ENCODE measurements around the gene ITIH1.

Gene ITIH1

DNA sequence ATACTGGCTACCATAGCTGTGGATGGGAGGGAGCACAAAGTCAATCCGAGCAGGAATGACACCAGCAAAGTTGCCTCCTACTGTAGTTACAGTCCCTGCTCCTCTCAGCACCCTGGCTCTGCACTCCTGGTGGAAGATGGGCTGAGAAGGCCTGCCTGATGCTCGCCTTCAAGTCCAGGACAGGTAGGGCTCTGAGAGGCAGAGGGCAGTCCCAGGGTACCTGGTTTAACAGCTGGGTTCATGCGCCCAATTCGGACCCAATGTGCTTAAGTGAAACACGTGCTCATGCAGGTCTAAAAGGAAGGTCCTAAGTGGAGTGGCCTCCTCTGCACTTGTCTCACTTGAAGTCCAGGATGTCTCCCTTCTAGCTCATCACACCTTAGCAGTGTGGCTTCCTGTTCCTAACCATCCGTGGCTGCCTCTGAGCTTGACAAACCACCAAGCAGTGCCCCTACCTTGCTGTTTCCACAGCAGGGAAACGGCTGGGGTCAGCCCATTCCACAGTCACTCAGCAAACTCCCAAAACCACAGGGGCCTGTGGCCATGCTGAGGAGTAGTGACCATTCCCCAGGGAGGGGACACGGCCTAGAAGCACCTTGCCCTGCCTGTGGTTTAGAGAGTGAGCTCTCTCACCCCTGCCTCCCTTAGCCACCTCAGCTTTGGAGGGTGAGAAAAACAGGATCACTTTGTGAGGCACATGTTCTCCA lies 61.3 kb downstream of the ITIH1 start:
- in situ Hi-C loops (cut with MboI; ENCODE audit: low sequenced_read_pairs) = no loop called here

DNA sequence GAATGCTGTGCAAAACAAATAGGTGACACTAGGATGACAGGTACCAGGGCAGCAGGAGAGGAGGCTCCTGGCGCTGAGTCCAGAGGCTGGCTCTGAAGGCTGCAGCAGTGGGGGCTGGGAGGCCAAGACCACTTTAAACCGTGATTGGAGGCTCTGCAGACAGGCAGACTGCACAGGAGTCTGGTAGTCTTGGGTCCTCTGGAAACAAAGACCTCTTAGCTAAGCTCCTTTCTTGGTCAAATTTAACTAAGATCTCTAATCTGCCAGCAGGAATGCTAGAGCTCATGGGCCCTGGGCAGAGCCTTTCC lies 61.8 kb downstream of the ITIH1 start:
- in situ Hi-C loops (cut with MboI; ENCODE audit: low sequenced_read_pairs) = no loop called here

DNA sequence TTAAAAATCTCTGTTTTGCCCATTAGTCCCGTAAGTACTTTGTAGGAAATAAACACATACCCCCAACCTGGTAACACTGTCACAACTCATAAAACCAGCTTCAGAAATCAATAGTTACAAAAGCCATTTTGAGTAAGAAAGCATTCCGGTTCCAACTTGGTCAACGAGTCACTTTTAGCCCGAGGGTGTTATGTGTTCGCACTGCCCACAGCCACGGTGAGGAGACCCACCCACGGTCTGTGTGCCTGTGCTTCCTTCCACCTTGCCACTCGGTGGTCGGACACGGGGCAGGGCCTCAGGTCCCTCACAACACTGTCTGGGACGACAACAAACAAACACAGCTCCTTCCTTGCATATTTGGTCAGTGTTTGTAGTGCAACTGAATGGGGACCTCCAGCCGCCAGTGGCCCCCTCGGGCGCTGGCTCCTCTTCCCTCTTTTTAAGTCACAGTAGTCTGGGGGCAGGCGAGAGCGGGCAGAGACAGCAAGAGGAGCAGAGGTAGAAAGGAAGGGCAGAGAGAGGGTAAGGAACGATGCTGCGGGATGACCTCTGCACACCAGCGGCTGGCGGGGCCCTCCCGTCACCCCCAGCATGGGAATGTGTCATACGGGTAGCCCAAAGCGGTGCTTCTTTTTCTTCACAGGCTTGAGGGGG lies 62.6 kb downstream of the ITIH1 start:
- in situ Hi-C loops (cut with MboI; ENCODE audit: low sequenced_read_pairs) = no loop called here

DNA sequence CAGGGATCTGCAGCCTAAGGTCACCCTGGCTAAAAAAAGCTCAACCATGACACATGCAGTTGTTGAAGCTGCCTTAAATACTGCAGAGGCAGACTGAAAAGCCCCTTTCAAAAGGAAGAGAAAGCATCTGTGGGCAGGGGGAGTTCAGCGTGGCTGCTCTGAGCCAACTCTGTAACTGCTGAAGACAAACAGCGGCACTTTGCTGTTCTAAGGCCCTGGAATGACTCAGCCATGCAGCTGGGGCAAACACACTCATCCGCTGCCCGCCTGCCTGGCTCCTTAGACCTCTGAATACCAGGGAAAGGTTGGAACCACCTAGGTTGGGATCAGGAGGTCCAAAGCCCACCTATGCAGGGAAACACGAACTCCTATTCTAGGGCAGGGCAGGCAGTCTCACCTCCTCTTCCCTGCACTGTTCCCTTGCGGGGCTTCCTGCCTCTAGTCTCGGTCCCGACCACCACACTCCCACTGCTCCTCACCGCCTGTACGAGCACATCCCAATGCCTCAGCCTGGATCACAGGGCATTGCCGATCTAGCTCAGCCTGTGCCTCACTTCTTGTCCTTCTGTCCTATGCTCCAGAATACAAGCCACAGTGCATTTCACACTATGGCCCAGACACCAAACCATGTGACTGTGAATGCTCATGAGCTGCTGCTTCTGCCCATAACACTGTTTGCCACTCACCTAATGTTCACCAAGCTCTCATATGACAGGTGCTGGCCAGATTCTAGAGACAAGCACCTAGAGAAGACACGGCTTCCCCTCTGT lies 64.0 kb downstream of the ITIH1 start:
- in situ Hi-C loops (cut with MboI; ENCODE audit: low sequenced_read_pairs) = no loop called here

All from hTERT RPE-1 (cell line).